HG03520 (cell line): ENCODE results near the gene IMPA2.
"Not testable (repeated sequence)": the region's sequence is repeated elsewhere in the genome, so short reads cannot be mapped to it uniquely, and the experiment has no call there.

Experiments used
- ATAC-seq: cut with Tn5 transposase; IDR thresholded peaks from one replicate; pipeline ENCODE4 v1.9.1; 2021; ENCODE audit warnings: mild to moderate bottlenecking, moderate library complexity; ENCODE audit not compliant: unreplicated experiment

Gene IMPA2

GRCh38 chr18:12067671-12068070, 86.4 kb downstream of the IMPA2 start:
- ATAC-seq, result no peak

DNA sequence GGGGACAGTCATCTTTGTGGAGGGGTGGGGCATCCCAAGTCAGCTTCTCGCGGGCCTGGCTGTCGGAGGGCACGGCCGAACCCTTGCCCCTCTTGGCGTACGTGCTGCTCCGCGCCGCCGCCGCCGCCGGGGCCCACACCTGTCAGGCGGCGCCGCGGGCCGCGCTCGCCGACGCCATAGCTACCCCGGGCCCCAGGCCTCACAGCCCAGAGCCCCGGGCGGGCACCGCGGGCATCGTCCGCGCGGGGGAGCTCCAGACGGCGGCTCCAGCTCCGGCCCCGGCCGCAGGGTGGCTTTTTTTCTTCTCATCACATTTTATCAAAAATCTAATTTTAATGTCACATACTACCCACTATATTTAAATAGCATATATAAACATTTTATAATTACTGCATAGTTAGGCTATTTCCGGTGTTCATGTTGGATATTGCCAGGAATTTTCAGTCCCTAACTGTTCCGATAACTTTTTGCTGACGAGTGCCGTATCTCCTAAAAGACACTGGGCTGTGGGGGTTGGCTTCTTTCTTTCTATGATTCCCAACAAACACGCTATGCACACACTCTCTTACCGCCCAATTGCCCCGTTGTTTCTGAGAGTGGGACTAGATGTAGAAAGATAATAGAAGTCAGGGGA, 87.1 kb downstream of the IMPA2 start:
- ATAC-seq, result not testable (repeated sequence)

DNA sequence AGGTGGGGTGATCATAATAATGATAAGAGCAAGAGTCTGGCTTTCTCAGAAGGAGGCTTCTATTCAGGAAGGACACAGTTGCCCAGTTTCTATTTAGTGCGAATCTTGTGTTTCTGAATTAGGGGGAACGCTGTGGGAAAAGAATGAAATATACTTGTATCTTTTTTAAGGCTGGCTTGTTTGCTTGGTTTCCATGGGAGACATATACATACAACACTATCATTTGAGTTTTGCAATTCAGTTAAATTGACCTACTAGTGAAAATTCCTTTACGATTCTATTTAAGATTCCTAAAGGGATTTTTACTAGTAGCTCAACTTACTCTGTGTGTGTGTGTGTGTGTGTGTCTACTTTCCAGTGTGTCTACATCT, 87.6 kb downstream of the IMPA2 start:
- ATAC-seq, result no peak

- ATAC-seq, result not testable (repeated sequence)
Measured at GRCh38 chr18:12071066-12071465, 89.8 kb downstream of the IMPA2 start.

DNA sequence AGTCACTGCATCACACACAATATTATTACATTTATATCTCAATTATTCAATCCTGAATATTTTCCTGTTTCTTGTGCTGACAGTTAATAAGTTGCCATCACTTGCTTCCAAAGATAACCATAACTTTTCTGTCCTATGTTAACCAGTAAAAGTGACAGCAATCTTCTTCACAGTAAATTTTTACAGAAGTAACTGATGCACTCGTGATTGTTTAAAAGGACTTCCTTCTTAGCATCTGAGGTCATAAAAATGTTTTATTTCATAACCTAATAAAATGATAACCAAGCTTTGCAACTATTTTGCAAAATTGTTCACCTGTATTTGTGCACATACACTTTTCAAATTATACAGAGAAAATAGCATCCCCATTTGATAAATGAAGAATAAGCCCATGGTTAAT, 91.7 kb downstream of the IMPA2 start:
- no peak for ATAC-seq

DNA sequence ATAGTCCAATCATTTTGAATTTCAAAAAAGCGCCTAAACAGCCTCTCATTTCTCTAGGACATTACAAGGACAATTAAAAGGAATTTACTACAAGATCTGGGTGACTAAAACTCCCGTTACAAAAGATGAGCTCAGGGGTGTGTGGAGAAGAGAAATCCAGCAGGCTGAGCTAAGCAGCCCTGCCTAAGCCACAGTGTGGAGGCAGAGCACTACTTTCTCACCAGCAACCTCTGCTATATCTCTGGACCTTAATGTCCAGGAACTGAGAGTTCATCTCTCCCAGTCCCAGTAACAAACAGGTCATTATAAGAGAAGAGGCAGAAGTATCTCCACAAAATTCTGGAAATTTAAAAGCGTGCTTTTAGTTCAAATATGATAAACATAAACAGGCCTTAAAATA, 93.4 kb downstream of the IMPA2 start:
- ATAC-seq, result no peak

- no peak for ATAC-seq
Measured at GRCh38 chr18:12076424-12077140, 95.3 kb downstream of the IMPA2 start.

DNA sequence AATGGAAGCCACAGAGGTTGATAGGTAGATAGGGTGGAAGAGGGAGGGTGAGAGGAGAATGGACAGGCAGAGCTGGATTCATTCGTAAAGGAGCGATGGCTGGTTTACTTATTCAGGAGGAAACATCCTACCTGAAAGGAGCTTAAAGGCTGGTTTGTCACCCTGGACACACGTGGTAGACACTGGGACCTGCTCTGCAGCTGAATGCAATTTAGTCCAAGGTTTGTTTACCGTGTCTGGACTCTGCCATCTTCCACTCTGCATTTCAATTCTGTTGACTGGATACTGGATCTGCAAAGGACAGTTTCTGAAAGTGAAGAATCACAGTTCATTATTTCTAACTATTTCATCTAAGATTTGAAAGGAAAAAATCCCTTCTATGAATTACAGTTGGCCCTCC, 96.7 kb downstream of the IMPA2 start:
- ATAC-seq, result not testable (repeated sequence)

DNA sequence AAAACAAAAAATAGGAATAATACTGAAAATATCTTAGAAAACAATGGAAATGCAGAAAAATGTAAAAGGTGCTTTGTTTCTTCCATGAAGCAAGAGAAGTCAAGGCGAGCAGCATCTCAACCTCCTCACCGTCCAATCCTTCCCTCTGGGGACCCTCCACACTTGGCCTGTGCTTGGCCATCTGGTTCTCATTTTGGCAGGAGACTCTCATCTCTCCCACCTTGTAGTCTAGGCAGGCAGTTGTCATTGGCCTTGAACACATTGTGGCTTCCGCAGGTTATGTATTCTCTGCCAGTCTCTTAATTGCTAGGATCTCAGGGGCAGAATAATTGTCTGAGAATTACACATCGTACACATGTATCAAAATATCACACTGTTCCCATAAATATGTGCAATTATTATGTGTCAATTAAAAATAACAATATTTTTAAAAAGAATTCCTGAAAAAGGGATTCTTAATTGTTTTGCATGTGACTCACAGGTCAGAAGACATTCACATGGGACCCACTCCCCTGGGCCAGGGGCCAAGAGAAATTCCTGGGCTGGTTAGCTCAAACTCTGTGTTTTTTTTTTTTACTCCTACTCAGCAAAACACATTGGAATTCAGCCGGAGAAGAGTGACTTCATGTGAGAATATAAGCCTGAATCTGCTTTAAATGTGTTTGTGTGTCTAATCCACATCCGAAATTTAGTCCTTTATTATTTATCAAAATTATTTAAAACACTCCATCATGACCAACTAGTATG, 98.4 kb downstream of the IMPA2 start:
- no peak for ATAC-seq
